Astrocyte (in vitro differentiated cells and primary cell): ENCODE data around the gene SCLT1. TPM values are rescaled to one million over a fixed set of nuclear protein-coding genes. Genes with fewer than 3 reads are reported as not detected.

Source experiments
- DNase-seq: peaks from one replicate; pipeline ENCODE4 v3.0.0-alpha.2; 2010; ENCODE audit warnings: low read depth
- FAIRE-seq: peaks from 2 replicates; lab custom pipeline; 2011; peaks lifted over from hg19 to GRCh38; lab: Jason Lieb, UNC
- H2AFZ ChIP-seq: 2 replicates; pipeline ENCODE4 v1.6.0; 2012; ENCODE audit warnings: low read depth, low read length, inconsistent platforms
- H3K27ac ChIP-seq: 2 replicates; pipeline ENCODE4 v1.5.1; 2011; ENCODE audit warnings: low read depth, low read length, inconsistent platforms
- H3K27me3 ChIP-seq: 2 replicates; pipeline ENCODE4 v1.6.0; 2011; ENCODE audit warnings: low read length, inconsistent platforms; ENCODE audit not compliant: insufficient read depth
- H3K36me3 ChIP-seq: 2 replicates; pipeline ENCODE4 v1.5.1; 2011; ENCODE audit warnings: low read length, inconsistent platforms; ENCODE audit not compliant: insufficient read depth
- H3K4me1 ChIP-seq: 2 replicates; pipeline ENCODE4 v1.5.1; 2011; ENCODE audit warnings: low read length, inconsistent platforms; ENCODE audit not compliant: insufficient read depth
- H3K4me2 ChIP-seq: 2 replicates; pipeline ENCODE4 v1.6.0; 2012; ENCODE audit warnings: low read length, inconsistent platforms
- H3K4me3 ChIP-seq: 2 replicates; pipeline ENCODE4 v1.5.1; 2011; ENCODE audit warnings: low read depth, mild to moderate bottlenecking, low read length, inconsistent platforms; ENCODE audit not compliant: insufficient read depth
- H3K79me2 ChIP-seq: 2 replicates; pipeline ENCODE4 v1.6.0; 2012; ENCODE audit warnings: mild to moderate bottlenecking, low read length, inconsistent platforms; ENCODE audit not compliant: insufficient read depth
- H3K9ac ChIP-seq: 2 replicates; pipeline ENCODE4 v1.6.0; 2012; ENCODE audit warnings: mild to moderate bottlenecking, low read length, inconsistent platforms
- H3K9me3 ChIP-seq: 2 replicates; pipeline ENCODE4 v1.5.1; 2012; ENCODE audit warnings: low read depth, mild to moderate bottlenecking, low read length, inconsistent platforms; ENCODE audit not compliant: insufficient read depth
- H4K20me1 ChIP-seq: 2 replicates; pipeline ENCODE4 v1.6.0; 2012; ENCODE audit warnings: low read length, inconsistent platforms; ENCODE audit not compliant: insufficient read depth
- H3K27ac Mint-ChIP-seq: one replicate; pipeline ENCODE4 v1.8.0; 2021; ENCODE audit warnings: mild to moderate bottlenecking, mixed read lengths; ENCODE audit not compliant: unreplicated experiment
- H3K27me3 Mint-ChIP-seq: one replicate; pipeline ENCODE4 v1.8.0; 2021; ENCODE audit warnings: low read depth, mixed read lengths; ENCODE audit not compliant: unreplicated experiment
- H3K36me3 Mint-ChIP-seq: one replicate; pipeline ENCODE4 v1.8.0; 2021; ENCODE audit warnings: low read depth, mixed read lengths; ENCODE audit not compliant: unreplicated experiment
- H3K4me1 Mint-ChIP-seq: one replicate; pipeline ENCODE4 v1.8.0; 2021; ENCODE audit warnings: low read depth, mixed read lengths; ENCODE audit not compliant: unreplicated experiment
- H3K4me3 Mint-ChIP-seq: one replicate; pipeline ENCODE4 v1.8.0; 2021; ENCODE audit warnings: mild to moderate bottlenecking, moderate library complexity, mixed read lengths; ENCODE audit not compliant: unreplicated experiment
- H3K9me3 Mint-ChIP-seq: one replicate; pipeline ENCODE4 v1.8.0; 2021; ENCODE audit warnings: mild to moderate bottlenecking, mixed read lengths; ENCODE audit not compliant: unreplicated experiment
- CTCF ChIP-seq: IDR thresholded peaks from 2 replicates; pipeline ENCODE4 v1.5.1; 2011; ENCODE audit warnings: low read depth, mild to moderate bottlenecking, inconsistent platforms, low read length, moderate library complexity; ENCODE audit not compliant: insufficient read depth
- EZH2 ChIP-seq: IDR thresholded peaks from 2 replicates; pipeline ENCODE4 v1.6.1; 2012; ENCODE audit warnings: mild to moderate bottlenecking, low read length, inconsistent platforms; ENCODE audit not compliant: insufficient read depth
- total RNA-seq: library from RNA; stranded (reverse); gene quantifications from 2 replicates; pipeline ENCODE4 v1.2.1, GENCODE V29; 2021

Gene SCLT1
- total RNA-seq, 1 donor from 2014 or later = 11.3 TPM

- TF ChIP-seq CTCF (no peak), EZH2 (no peak)
- Mint-ChIP-seq H3K36me3 (peaks cover 2% of the 10 kb centered on the region), H3K9me3 (peaks cover 3% of the 10 kb centered on the region), H3K27ac (no peak overlapping the region), H3K4me3 (no peak overlapping the region), H3K27me3 (no peaks in the 10 kb centered on the region), H3K4me1 (peaks cover 7% of the 10 kb centered on the region)
- Histone ChIP-seq H3K4me2 (no peak overlapping the region), H3K36me3 (no peaks in the 10 kb centered on the region), H3K4me1 (no peaks in the 10 kb centered on the region), H3K9ac (no peak overlapping the region), H4K20me1 (no peaks in the 10 kb centered on the region), H3K27ac (no peak overlapping the region), H3K4me3 (no peak overlapping the region), H3K9me3 (no peaks in the 10 kb centered on the region), H2AFZ (no peak overlapping the region), H3K27me3 (no peaks in the 10 kb centered on the region), H3K79me2 (no peaks in the 10 kb centered on the region)
- no peak for DNase-seq
- FAIRE-seq = no peak
Measured at GRCh38 chr4:128916832-128917231, 176.5 kb downstream of the SCLT1 start.

- Mint-ChIP-seq H3K4me1 (peaks cover 7% of the 10 kb centered on the region), H3K4me3 (no peak overlapping the region), H3K9me3 (peaks cover 1% of the 10 kb centered on the region), H3K36me3 (peaks cover 1% of the 10 kb centered on the region), H3K27ac (no peak overlapping the region), H3K27me3 (no peaks in the 10 kb centered on the region)
- Histone ChIP-seq H3K79me2 (no peaks in the 10 kb centered on the region), H3K36me3 (no peaks in the 10 kb centered on the region), H4K20me1 (no peaks in the 10 kb centered on the region), H3K9ac (no peak overlapping the region), H3K4me1 (no peaks in the 10 kb centered on the region), H3K9me3 (no peaks in the 10 kb centered on the region), H3K27me3 (no peaks in the 10 kb centered on the region), H3K27ac (no peak overlapping the region), H3K4me3 (no peak overlapping the region), H2AFZ (no peak overlapping the region), H3K4me2 (no peak overlapping the region)
- FAIRE-seq (no peak), DNase-seq (no peak)
- TF ChIP-seq CTCF = no peak
- no peak for TF ChIP-seq EZH2
Measured at GRCh38 chr4:128915544-128915943, 177.8 kb downstream of the SCLT1 start.

- no peak overlapping the region for H2AFZ ChIP-seq
- H3K4me3 Mint-ChIP-seq = no peak overlapping the region
Measured at GRCh38 chr4:128913228-128913627, 180.1 kb downstream of the SCLT1 start.

More at GRCh38 chr4:128913228-128913627, 180.1 kb downstream of the SCLT1 start:
- no peaks in the 10 kb centered on the region for H4K20me1 ChIP-seq
- H3K9ac ChIP-seq = no peak overlapping the region
- no peaks in the 10 kb centered on the region for H3K79me2 ChIP-seq
- H3K36me3 Mint-ChIP-seq = no peaks in the 10 kb centered on the region
- TF ChIP-seq CTCF = no peak
- no peak for TF ChIP-seq EZH2
- H3K4me1 ChIP-seq = no peaks in the 10 kb centered on the region
- H3K27me3 ChIP-seq = no peaks in the 10 kb centered on the region
- no peaks in the 10 kb centered on the region for H3K9me3 Mint-ChIP-seq
- no peak for DNase-seq
- no peak overlapping the region for H3K4me2 ChIP-seq
- H3K27ac Mint-ChIP-seq = no peak overlapping the region
- peaks cover 7% of the 10 kb centered on the region for H3K4me1 Mint-ChIP-seq
- no peak for FAIRE-seq
- no peaks in the 10 kb centered on the region for H3K9me3 ChIP-seq
- H3K4me3 ChIP-seq = no peak overlapping the region
- H3K36me3 ChIP-seq = no peaks in the 10 kb centered on the region
- no peaks in the 10 kb centered on the region for H3K27me3 Mint-ChIP-seq
- no peak overlapping the region for H3K27ac ChIP-seq
